SKM-1 (cell line): ENCODE results near the gene POLR2L.

Experiments
- DNase-seq: peaks from one replicate; lab custom pipeline; 2025; ENCODE audit not compliant: unreplicated experiment; lab: John Stamatoyannopoulos, UW

POLR2L gene

DNA sequence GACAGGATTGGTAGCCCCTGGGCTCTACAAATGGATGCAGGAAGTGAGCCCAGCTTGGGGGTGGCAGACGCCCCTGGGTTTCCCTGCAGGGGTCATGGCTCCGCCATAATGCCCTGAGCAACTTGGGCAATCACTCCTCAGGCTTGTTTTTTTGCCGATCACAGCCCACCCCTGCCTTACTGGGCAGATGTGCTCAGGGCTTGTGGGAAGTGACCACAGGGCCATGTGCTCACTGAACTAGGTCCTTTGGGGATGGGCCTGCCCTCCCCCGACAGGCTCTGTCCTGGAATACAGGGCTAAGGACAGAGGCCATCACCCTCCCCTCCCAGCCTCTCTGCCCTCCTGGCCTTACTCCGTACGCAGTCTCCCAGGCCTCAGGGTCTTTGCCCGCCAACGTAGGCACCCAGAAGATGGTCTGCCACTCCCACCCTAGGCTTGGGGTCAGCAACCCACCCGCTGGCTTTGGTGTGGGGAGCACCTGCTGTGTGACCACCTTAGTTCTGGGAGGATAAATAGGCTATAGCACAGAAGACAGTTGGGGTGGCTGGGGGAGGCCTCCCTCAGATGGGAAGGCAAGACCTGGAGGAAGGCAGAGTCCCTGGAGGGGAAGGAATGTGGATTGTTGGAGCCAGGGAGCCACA is 28.8 kb downstream of the POLR2L start:
- no peak for DNase-seq

DNA sequence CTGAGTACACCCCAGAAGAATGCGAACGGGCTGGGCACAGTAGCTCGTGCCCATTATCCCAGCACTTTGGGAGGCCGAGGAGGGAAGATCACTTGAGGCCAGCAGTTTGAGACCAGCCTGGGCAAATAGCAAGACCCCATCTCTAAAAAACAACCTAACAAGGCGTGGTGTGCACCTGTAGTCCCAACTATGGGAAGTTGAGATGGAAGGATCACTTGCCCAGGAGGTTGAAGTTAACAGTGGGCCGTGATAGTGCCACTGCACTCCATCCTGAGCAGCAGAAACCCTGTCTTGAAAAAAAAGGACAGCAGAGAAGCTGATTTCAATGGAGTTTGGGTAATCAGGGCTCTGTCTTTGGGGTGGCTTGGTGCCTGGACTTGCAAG is 29.3 kb downstream of the POLR2L start:
- DNase-seq, result no peak

DNA sequence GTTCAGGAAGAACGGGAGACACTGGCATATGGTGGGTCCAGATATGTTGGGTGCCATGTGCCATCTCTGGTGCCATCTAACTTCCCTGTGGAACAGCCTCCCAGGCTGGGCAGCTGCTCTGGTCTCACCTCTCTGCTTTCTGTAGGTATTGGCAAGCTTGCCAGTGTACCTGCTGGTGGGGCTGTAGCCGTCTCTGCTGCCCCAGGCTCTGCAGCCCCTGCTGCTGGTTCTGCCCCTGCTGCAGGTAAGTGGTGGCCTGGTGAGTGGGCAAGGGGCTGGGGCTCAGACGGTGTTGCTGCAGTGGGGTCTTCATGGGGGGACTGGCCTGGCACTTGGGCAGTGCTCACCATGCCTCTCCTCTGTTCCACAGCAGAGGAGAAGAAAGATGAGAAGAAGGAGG is 29.9 kb downstream of the POLR2L start:
- DNase-seq, result no peak

DNA sequence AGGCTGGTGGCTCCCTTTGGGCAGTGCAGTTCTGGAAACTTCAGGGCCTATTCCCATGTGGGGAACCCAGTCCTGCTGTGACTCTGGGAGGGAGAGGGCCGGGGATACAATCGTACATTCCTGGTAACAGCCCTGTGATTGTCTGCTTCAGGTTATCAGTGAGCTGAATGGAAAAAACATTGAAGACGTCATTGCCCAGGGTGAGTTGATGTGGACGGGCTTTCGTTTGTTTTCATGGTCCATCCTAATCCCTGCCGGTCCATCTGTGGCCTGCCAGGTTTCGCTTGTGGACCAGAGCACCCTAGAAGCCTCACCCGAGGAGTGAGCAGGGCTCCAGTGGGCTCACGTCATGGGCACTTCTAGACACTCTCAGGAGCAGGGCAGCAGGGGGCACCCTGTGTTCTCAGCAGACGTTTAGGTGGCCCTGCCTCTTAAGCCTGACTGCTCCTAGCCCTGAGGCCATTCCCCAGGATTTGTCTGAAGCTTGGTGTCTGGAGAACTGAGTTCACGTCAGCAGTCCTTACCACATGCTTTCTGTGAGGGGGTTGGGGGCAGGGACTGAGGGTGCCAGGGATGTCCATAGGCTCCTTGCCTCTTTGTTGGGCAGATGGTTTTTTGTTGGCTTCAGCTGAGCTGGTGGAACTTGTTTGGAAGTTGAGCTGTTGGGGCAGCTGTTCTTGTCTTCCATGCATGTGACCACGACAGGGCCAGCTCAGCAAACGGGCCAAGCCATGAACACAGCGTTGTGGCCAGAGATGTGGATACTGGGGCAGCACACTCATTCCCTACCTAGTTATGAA is 30.7 kb downstream of the POLR2L start:
- DNase-seq, result no peak

DNA sequence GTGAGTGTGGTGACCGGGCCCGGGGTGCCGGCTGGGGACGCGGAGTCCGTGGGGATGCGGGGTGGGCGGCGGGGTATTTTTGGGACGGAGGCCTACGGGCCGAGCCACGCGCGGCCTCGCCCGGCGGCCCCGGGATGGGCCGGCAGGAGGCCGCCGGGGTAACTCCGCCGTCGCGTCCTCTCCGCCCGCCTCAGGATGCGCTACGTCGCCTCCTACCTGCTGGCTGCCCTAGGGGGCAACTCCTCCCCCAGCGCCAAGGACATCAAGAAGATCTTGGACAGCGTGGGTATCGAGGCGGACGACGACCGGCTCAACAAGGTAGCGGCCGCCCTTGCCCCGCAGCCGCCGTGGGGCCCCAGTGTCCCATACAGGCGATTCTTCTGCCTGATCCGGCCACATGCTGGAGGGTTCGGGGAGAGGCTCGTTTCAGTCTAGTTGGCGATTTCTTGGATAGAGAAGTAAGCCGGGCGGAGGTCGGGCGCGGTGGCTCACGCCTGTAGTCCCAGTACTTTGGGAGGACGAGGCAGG is 32.2 kb downstream of the POLR2L start:
- no peak for DNase-seq

DNA sequence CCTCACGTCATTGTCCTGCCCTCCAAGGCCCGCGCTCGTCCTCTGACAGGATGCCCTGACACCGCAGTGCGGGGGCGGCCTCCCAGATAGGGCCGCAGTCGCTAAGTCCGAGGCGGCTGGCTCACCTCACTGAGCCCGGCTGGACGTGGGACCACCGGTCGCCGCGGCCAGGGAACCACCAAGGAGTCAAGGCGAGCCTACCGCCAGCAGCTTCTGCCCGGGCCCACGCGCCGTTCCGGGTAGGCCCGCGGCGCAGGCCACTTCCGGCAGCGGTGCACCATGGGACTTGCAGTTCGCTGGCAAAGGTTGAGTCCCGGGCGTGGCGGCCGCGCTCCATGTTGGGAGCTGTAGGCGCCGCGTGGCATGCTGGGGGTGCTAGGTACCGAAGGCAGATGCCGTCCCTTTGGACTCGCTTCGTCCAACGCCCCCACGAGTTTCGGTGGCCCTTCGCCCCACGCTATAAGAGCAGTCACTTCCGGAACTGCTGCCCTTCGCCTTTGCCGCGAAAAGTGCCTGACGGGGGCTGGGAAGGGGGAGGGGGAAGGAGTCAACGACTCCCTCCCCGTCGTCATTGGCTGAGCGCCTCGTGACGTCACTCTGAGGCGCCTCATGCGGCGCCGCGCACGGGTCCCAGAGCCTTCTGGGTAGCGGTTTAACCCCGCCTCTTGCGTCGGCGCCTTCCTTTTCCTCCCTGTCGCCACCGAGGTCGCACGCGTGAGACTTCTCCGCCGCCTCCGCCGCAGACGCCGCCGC is 32.9 kb downstream of the POLR2L start, which contains the start of gene RPLP2:
TSS of gene RPLP2 (plus strand) at position 681 of the 753 bp plus-strand sequence. CDS start 268 bp downstream, outside the sequence.
- peak; percentile 86 for DNase-seq

DNA sequence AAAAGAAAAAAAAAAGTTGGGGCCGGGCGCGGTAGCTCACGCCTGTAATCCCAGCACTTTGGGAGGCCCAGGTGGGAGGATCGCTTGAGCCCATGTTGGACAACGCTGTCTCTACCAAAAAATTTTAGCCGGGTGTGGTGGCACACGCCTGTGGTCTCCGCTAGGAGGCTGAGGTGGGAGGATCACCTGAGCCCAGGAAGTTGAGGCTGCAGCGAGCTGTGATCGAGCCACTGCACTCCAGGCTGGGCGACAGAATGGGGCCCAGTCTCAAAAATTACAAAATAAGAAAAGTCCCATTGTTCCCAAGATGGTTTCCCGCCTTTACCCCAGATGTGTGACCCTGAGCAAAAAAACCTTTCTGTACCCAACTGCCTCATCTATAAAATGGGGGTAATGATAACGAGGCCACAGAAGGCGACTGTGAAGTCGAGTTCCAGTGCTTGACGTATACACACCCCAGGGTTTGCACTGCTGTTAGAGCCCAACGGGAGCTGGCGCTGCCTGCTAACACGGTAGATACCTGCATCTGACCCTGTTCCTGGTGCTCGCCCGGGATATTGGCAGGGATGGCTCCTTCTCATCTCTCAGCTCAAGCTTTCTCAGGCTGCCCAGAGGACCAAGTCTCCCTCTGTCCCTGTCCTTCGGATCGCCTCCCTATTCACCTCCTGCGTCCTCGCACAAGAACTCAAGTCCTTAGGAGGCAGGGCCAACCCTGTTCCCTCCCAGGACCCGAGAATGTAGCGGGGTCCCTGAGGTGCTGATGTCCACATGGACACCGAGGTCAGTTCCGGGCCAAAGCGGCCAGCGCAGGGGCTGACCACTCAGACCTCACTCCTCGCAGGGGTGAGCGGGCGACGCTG is 33.7 kb downstream of the POLR2L start:
- DNase-seq, result no peak

DNA sequence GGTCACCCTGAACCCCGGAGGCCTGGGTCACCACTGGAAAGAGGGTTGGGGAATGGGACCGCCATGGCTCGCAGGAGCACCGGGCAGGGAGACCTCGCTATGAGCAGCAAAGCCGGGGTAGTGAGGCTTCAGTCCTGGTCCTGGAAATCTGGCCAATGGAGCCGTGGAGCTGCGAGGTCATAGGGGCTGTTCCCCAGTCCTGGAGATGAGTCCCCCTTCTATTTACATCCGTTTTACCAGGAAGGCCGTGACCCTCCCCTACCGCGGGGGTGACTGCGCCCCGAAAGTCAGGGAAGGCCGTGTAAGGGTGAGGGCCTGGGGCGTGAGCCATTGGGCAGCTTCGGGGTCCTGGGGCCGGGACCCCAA is 37.7 kb downstream of the POLR2L start:
- DNase-seq, result no peak

DNA sequence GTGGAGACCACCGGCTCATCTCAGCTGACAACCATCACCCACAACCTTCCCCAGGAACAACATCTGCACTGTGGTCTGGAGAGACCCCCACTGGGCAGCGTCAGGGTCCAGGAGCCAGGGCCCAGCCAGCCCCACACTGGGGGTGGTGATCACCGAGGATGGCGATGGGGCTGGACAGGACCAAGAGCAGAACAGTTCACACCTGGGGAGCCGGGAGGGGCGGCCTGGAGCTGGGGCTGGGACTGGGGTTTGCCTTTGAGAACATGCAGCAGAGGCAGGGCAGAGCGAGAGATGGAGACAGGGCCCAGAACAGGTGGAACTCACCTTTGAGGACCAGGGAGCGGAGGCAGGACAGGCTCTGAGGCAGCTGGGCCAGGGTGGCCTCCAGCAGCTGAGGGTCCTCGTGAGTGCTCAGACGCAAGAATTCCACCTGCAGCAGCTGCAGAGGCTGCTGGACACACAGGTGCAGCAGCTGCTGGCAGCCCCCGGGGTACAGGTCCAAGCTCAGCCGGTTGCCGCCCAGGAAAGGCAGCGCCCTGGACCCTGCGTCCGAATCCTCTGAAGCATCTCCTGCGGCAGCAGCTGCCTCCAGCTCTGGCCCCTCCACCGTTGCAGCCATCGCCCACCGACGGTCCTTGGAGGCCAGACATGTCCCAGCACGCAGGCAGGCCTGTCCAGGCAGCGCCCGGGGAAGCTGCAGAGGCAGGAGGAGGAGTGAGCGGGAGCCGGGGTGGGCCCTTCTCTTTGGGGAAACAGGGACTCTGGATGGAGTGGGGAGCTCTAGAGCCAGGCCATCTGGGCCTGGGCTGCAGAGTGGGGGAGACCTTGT is 38.3 kb downstream of the POLR2L start:
- DNase-seq, result no peak

DNA sequence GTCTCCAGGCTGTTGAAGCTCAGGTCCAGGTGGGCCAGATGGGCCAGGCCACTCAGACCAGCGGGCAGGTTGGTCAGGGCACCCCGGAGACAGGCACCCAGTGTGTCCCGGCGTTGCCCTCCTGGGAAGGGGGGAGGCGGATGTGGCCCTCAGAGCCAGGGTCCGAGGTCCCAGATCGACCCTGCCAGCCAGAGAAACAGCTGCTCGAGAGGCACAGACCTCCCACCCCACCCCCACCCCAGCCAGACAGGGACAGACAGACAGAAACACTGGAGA is 38.9 kb downstream of the POLR2L start:
- no peak for DNase-seq

DNA sequence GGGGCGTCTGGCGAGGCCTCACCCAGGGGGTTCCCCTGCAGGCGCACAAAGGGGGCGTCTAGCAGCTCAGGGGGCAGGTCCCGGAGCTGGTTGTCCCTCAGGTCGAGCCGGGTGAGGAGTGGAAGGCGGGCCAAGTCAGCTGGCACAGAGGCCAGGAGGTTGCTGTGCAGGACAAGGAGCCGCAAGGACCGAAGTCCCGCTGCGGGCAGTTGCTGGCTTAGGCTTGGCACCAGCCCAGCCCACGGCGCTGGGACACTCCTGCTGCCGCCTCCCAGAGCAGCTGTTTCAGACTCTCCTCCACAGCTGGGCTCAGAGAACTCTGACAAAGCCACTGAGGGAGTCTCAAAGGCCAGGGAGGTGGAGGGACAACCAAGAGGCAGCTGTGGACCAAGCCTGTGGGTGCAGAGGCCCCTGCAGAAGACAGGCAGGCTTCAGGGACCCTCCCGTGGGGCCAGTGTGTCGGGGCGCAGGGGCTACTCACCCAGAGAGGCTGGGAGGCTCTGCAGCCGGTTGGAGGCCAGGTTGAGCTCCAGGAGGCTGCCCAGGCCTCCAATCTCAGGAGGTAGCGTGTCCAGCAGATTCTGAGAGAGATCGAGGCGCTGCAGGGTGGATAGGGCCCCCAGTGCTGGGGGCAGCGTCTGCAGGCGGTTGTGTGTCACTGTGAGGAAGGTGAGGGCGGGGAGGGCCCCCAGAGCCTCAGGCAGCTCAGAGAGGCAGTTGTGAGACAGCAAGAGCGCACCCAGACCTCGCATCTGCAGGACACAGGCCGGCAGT is 39.4 kb downstream of the POLR2L start:
- DNase-seq, result no peak

DNA sequence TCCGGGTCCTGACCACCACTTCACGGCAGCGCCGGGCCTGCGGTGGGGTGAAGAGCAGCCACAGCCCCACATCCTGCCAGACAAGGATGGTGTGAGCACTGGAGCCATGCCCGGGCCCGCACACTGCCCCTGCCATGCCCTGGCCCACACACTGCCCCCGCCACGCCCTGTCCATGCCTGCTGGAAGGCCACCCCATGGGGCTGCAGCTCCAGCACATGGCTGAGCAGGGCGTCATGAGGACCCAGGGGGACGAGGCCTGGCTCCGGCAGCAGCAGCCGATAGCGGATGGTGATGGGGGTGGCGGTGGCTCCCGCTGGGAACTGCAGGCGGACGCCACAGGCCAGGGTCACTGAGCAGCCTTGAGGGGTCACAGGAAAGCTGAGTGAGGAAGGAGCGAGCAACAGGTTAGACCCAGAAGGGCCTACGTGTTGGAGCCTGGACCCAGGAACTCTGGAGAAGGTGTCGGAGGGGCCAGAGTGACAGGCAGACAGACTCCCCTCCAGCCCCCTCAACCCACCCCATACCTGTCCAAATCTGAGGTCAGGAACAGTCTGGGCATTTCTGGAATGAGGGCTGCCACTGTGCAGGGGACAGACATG is 40.2 kb downstream of the POLR2L start:
- DNase-seq, result no peak

DNA sequence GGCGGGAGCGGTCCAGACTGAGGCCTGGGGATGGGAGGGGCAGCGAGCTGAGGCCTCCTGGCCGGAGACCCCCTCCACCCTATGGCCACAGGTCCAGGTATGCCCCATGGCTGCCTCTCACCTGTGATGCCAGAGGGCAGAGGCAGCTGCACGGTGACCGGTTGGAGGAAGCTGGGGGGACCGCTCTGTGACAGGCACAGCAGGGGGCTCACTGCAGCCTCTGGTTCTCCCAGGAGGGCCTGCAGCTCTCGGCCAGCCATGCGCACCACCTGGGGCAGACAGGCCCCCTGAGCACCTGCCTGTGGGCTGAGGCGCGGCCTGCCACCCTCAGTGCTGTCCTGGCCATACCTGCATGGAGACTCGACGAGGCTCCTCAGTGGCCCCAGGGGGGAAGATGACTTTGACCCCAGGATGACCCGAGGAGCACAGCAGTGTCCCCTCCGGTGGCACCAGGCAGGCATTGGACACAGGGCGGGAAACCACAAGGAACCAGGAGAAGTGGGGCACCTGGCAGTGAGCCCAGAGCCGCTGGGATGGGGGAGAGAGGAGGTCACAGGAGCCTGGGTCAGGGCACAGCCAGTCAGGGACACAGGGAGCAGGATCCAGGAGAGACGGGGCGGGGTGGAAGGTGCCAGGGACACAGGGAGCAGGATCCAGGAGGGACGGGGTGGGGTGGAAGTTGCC is 41.1 kb downstream of the POLR2L start:
- no peak for DNase-seq

DNA sequence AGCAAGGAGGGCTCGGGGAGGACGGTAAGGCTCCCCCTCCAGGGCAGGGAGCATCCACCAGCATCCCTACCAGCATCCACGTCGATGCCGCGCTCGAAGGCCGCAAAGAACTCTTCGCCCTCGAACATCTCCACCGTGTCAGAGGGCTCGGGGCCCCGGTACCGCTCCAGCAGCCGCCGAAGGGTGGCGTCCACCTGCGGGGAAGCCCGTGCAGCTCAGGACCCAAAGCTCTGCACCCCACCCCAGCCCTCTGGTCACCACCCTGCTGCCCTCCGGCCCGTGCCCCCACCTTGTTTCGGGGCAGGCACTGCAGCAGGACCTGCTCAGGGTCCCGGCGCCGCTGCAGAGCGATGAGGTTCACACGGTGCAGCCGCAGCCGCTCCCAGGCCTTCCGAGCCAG is 41.9 kb downstream of the POLR2L start:
- no peak for DNase-seq

DNA sequence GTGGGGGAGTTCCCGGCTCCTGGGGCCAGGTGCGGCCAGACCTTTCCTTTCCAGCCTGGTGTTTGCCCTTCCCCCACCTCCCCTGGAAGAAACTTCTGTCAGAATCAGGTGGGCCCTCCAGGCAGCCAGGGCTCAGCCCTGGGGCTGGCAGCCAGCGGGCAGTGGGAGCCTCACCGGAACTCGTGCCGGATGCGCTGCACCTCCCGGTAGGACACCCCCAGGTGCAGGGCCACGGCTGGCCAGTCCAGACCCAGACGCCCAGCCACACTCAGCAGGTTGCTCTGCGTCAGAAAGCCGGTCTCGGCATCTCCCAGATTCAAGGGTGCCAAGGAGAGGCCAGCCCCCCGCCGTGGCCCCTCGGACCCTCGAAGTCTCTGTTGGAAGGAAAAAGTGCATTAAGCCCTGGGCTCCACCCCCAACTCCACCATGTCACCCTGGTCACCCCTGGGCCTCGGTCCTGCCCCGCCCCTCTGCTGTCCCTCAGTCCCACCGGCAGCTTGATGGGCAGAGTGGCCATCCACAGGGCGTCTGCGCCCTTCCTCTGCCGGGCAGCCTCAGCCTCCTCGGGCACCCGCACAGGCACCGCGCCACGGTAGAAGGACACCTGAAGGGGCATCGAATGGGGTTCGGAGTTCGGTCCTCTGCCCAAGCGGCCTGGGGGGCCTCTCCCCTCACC is 42.5 kb downstream of the POLR2L start:
- DNase-seq, result no peak

DNA sequence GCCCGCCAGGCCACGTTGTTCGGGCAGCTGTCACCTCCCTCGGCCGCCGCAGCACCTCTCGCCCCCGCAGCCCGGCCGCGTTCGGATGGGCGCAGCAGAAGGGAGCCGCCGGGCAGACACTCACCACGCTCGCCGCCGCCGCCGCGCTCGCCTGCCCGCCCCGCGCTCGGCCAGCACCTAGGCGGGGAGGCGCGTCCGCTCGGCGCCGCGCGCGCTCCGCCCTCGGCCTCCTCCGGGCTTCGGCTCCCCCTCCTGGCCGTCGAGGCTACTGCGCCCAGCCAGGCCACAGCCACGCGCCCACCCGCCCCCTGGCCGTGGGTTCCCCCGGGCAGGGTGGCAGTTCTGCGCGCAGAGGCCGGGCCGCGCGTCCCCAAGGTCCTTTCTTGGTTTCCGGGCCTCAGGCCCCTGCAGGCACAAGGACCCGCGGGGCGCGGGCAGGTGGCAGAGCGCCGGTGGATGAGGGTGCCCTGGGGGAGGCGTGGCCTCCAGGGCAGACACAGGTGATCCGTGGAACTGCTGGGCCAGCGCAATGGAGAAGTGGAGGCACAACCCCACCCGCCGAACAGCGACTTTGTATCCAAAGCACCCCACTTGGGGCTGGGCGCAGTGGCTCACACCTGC is 44.1 kb downstream of the POLR2L start, which contains the start of gene SLC25A22:
TSS of gene SLC25A22 (minus strand) at position 189 of the 621 bp plus-strand sequence. CDS start 3,275 bp downstream, outside the sequence.
- DNase-seq, result peak; percentile 51
